Panc1 (cell line): ENCODE results near the gene LRRIQ1. TPM values are rescaled to one million over a fixed set of nuclear protein-coding genes. Genes with fewer than 3 reads are reported as not detected.

Source experiments
- ATAC-seq: fragments of 200-7000 bp; cut with Tn5 transposase; 2 replicates; pipeline ENCODE4 v1.9.1; 2020; ENCODE audit warnings: mild to moderate bottlenecking, moderate library complexity
- BruUV-seq: library from RNA; stranded (reverse); fragments of 400-500 nt; replicated peaks from 2 replicates; lab custom pipeline; 2021; lab: Mats Ljungman, UMichigan
- CTCF ChIA-PET: fragments of 300-600 bp; sonication (Branson Sonifier 250); formaldehyde crosslinking; loops from one replicate; lab custom pipeline; 2022; ENCODE audit warnings: antibody characterized with exemption; lab: Charles Lee
- POLR2A ChIA-PET: fragments of 300-600 bp; sonication (Branson Sonifier 250); formaldehyde crosslinking; loops from one replicate; lab custom pipeline; 2022; ENCODE audit warnings: antibody characterized with exemption; lab: Charles Lee
- DNase-seq: peaks from one replicate; pipeline ENCODE4 v3.0.0-alpha.2; 2010; ENCODE audit warnings: low read depth, low spot score
- H3K27ac ChIP-seq: 2 replicates; pipeline ENCODE4 v1.5.1; 2011; ENCODE audit warnings: mild to moderate bottlenecking, low read length, inconsistent platforms
- H3K27me3 ChIP-seq: fragments of 200-500 bp; sonication (Bioruptor generic); 2 replicates; pipeline ENCODE4 v1.6.0; 2014; ENCODE audit warnings: low read length, inconsistent platforms; ENCODE audit not compliant: control insufficient read depth, insufficient read depth
- H3K36me3 ChIP-seq: fragments of 200-500 bp; sonication (Bioruptor generic); 2 replicates; pipeline ENCODE4 v1.5.1; 2014; ENCODE audit warnings: inconsistent platforms, mild to moderate bottlenecking, low read length, moderate library complexity; ENCODE audit not compliant: control insufficient read depth, insufficient read depth
- H3K4me1 ChIP-seq: 2 replicates; pipeline ENCODE4 v1.5.1; 2011; ENCODE audit warnings: inconsistent platforms, mild to moderate bottlenecking, low read length, moderate library complexity; ENCODE audit not compliant: control insufficient read depth, insufficient read depth
- H3K4me3 ChIP-seq, 2 experiments: 2 replicates each; pipeline ENCODE4 v1.5.1; 2011 to 2012; ENCODE audit warnings: low read depth in 2 of 2, low read length in 2 of 2, mild to moderate bottlenecking in 2 of 2, inconsistent platforms in 1 of 2, moderate library complexity in 1 of 2
- H3K9me3 ChIP-seq: fragments of 200-500 bp; sonication (Bioruptor generic); 2 replicates; pipeline ENCODE4 v1.5.1; 2014; ENCODE audit warnings: low read depth, mild to moderate bottlenecking, inconsistent platforms, low read length, moderate library complexity; ENCODE audit not compliant: control insufficient read depth, insufficient read depth
- POLR2AphosphoS5 ChIP-seq: IDR thresholded peaks from 2 replicates; pipeline ENCODE4 v1.6.1; 2012; ENCODE audit warnings: mild to moderate bottlenecking, low read depth, low read length, moderate library complexity
- SIN3A ChIP-seq: IDR thresholded peaks from 2 replicates; pipeline ENCODE4 v1.6.1; 2012; ENCODE audit warnings: low read depth, mild to moderate bottlenecking, low read length, moderate library complexity, borderline replicate concordance; ENCODE audit not compliant: insufficient read depth
- TCF7L2 ChIP-seq: IDR thresholded peaks from 2 replicates; pipeline ENCODE4 v1.6.1; 2011; ENCODE audit warnings: mild to moderate bottlenecking, low read depth, low read length, inconsistent platforms
- in situ Hi-C: cut with HindIII; loops from 2 replicates; pipeline ENCODE4 v1.10.0; 2016; ENCODE audit warnings: low sequenced_read_pairs, low pct_unique_long_range_greater_than_20kb
- intact Hi-C: fragments of 100-400 bp; cut with micrococcal nuclease; formaldehyde crosslinking; loops from one replicate; pipeline ENCODE4 v1.10.0; 2022; ENCODE audit not compliant: unreplicated experiment
- total RNA-seq: library from RNA; stranded (reverse); gene quantifications from one replicate; pipeline ENCODE4 v1.2.1, GENCODE V29; 2021; ENCODE audit not compliant: unreplicated experiment
- TF ChIP-seq, protein P1 (sequence below): fragments of 450-650 bp; IDR thresholded peaks from 2 replicates; pipeline ENCODE4 v1.5.1; 2017; ENCODE audit warnings: mild to moderate bottlenecking
- TF ChIP-seq, protein P2 (sequence below), 2 experiments: IDR thresholded peaks; 2 replicates each; pipeline ENCODE4 v1.6.1; 2011 to 2012; ENCODE audit warnings: low read depth in 2 of 2, control low read depth in 1 of 2, low read length in 1 of 2, mild to moderate bottlenecking in 1 of 2, moderate library complexity in 1 of 2; ENCODE audit not compliant: insufficient read depth in 1 of 2

Gene LRRIQ1
- total RNA-seq, 1 experiment from 2014 or later = 0.15 TPM

DNA sequence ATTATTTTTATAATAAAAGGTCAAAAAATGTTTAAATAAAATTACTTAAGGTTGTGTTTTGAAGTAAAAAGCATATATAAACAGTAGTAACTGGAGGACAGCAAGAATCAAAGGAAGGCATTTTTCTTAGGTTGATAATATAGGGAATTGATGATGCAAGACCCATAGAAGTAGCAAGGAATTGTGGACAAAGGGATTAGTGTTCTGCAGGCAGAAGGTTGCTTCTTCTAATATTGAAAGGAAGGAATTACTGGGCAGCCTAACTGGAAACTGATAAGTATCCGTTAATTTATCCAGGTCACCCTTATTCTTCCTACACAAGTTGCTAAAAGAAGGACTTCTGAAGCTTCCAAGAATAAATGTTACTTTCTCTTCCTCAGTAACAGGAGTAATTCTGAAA, 189.3 kb downstream of the LRRIQ1 start:
- Histone ChIP-seq H3K27ac (no peak overlapping the region), H3K4me1 (no peaks in the 10 kb centered on the region), H3K4me3 (no peak overlapping the region), H3K27me3 (no peaks in the 10 kb centered on the region), H3K36me3 (no peaks in the 10 kb centered on the region), H3K9me3 (no peaks in the 10 kb centered on the region)
- TF ChIP-seq, protein P1, sequence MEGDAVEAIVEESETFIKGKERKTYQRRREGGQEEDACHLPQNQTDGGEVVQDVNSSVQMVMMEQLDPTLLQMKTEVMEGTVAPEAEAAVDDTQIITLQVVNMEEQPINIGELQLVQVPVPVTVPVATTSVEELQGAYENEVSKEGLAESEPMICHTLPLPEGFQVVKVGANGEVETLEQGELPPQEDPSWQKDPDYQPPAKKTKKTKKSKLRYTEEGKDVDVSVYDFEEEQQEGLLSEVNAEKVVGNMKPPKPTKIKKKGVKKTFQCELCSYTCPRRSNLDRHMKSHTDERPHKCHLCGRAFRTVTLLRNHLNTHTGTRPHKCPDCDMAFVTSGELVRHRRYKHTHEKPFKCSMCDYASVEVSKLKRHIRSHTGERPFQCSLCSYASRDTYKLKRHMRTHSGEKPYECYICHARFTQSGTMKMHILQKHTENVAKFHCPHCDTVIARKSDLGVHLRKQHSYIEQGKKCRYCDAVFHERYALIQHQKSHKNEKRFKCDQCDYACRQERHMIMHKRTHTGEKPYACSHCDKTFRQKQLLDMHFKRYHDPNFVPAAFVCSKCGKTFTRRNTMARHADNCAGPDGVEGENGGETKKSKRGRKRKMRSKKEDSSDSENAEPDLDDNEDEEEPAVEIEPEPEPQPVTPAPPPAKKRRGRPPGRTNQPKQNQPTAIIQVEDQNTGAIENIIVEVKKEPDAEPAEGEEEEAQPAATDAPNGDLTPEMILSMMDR = no peak
- TF ChIP-seq, protein P2, sequence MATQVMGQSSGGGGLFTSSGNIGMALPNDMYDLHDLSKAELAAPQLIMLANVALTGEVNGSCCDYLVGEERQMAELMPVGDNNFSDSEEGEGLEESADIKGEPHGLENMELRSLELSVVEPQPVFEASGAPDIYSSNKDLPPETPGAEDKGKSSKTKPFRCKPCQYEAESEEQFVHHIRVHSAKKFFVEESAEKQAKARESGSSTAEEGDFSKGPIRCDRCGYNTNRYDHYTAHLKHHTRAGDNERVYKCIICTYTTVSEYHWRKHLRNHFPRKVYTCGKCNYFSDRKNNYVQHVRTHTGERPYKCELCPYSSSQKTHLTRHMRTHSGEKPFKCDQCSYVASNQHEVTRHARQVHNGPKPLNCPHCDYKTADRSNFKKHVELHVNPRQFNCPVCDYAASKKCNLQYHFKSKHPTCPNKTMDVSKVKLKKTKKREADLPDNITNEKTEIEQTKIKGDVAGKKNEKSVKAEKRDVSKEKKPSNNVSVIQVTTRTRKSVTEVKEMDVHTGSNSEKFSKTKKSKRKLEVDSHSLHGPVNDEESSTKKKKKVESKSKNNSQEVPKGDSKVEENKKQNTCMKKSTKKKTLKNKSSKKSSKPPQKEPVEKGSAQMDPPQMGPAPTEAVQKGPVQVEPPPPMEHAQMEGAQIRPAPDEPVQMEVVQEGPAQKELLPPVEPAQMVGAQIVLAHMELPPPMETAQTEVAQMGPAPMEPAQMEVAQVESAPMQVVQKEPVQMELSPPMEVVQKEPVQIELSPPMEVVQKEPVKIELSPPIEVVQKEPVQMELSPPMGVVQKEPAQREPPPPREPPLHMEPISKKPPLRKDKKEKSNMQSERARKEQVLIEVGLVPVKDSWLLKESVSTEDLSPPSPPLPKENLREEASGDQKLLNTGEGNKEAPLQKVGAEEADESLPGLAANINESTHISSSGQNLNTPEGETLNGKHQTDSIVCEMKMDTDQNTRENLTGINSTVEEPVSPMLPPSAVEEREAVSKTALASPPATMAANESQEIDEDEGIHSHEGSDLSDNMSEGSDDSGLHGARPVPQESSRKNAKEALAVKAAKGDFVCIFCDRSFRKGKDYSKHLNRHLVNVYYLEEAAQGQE (IDR thresholded peaks at IDR 0.05; ENCODE audit: insufficient read depth in 1 of 2, low read depth in 2 of 2, low read length in 1 of 2) = no peak
- TF ChIP-seq SIN3A = no peak
- no peak for TF ChIP-seq TCF7L2
- TF ChIP-seq POLR2AphosphoS5 = no peak
- no TSS peak for BruUV-seq
- ChIA-PET POLR2A (interaction anchor here (0.8 kb wide), 1 partner anchor 12 kb away, joined by 4 read pairs; no protein-coding TSS in a partner anchor), CTCF (no interaction called here)
- intact Hi-C loops (no loop called here), in situ Hi-C loops (no loop called here)
- DNase-seq (no peak), ATAC-seq (no peak)

DNA sequence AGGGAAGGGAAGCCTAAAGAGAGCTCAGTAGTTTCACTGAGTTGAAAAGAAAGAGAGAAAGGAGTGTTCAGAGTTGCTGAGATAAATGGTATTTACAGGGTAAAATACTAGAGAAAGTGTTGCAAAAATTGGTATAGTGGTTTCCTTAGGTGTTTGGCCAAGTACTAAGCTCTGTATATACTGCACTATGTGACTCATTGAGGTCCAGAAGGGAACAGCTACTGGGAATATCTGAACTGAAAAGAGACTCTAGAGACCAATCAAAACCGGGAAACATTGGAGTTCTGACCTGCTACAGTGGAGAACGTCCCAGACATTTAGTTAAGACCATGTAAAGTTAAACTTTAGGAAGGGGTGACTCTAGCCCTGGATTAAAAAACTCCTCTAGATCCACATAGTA, 201.2 kb downstream of the LRRIQ1 start:
- no peak for ATAC-seq
- POLR2A ChIA-PET = interaction anchor here (1.1 kb wide), 1 partner anchor 11 kb away, joined by 4 read pairs; no protein-coding TSS in a partner anchor

More for the DNA sequence above, 201.2 kb downstream of the LRRIQ1 start:
- TF ChIP-seq TCF7L2 (no peak), SIN3A (no peak), POLR2AphosphoS5 (no peak)
- TF ChIP-seq, protein P2 (IDR thresholded peaks at IDR 0.05; ENCODE audit: insufficient read depth in 1 of 2, low read depth in 2 of 2, low read length in 1 of 2) = no peak
- TF ChIP-seq, protein P1 = no peak
- intact Hi-C loops (no loop called here), in situ Hi-C loops (no loop called here)
- Histone ChIP-seq H3K4me1 (no peaks in the 10 kb centered on the region), H3K36me3 (no peaks in the 10 kb centered on the region), H3K27me3 (no peaks in the 10 kb centered on the region), H3K27ac (no peak overlapping the region), H3K9me3 (no peaks in the 10 kb centered on the region), H3K4me3 (no peak overlapping the region)
- BruUV-seq = no TSS peak
- CTCF ChIA-PET = no interaction called here
- DNase-seq = no peak
